SK-N-MC (cell line): ENCODE measurements around the gene PC.

Experiments used
- EZH2 ChIP-seq: fragments of 200-600 bp; sonication (generic); IDR thresholded peaks from one replicate; pipeline ENCODE4 v1.6.1; 2017; ENCODE audit warnings: antibody characterized with exemption
- FOXP2 ChIP-seq: optimal IDR thresholded peaks from 2 replicates; pipeline ENCODE3; 2011; ENCODE audit warnings: mild to moderate bottlenecking, moderate library complexity; ENCODE audit not compliant: insufficient read depth; ENCODE audit errors: extremely low read length, control extremely low read depth
- POLR2AphosphoS5 ChIP-seq: IDR thresholded peaks from 2 replicates; pipeline ENCODE4 v1.6.1; 2012; ENCODE audit warnings: mild to moderate bottlenecking, low read depth, low read length, borderline replicate concordance

DNA sequence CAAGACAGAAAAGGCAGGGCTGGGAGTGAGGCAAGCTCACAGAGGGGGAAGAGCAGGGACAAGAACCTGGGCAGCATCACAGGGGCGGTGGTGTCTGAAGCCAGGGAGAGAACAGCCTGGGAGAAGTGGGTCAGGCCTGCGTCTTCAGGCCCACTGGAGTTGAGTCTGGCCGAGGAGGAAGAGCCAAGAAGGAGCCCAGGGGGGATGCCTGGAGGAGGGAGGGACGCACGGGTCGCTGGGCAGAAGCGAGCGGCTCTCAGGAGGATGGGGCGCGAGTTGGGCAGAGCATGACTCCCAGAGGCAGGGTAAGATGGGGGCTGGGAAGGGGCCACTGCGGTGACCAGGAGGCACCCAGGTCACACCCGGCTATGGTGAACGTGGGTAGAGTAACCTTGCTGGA, 82.8 kb downstream of the PC start:
- TF ChIP-seq EZH2 (no peak), POLR2AphosphoS5 (no peak), FOXP2 (no peak)
